ENCODE results near the gene CHAMP1.

The CHAMP1 gene

GRCh38 chr13:114269281-114269770 lies 45.0 kb upstream of the CHAMP1 start:
- H3K36me3 ChIP-seq (ENCODE audit: control insufficient read depth, insufficient read depth, low read length) = peaks cover 24% of the 10 kb centered on the region
- H3K4me3 ChIP-seq (replicated peaks; ENCODE audit: low read depth, low read length) = no peak overlapping the region
- no peaks in the 10 kb centered on the region for H3K27me3 ChIP-seq (replicated peaks; ENCODE audit: control insufficient read depth, insufficient read depth, low read length)
- DNase-seq (ENCODE audit: extremely low read depth, insufficient read length) = no peak
- no peak for TF ChIP-seq CTCF (IDR thresholded peaks at IDR 0.05; ENCODE audit: insufficient read depth, low read length, poor library complexity, severe bottlenecking)

- no peak for DNase-seq (ENCODE audit: extremely low read depth, insufficient read length)
- no peaks in the 10 kb centered on the region for H3K27me3 ChIP-seq (replicated peaks; ENCODE audit: control insufficient read depth, insufficient read depth, low read length)
- TF ChIP-seq CTCF (IDR thresholded peaks at IDR 0.05; ENCODE audit: insufficient read depth, low read length, poor library complexity, severe bottlenecking) = no peak
- peaks cover 15% of the 10 kb centered on the region for H3K36me3 ChIP-seq (ENCODE audit: control insufficient read depth, insufficient read depth, low read length)
- no peak overlapping the region for H3K4me3 ChIP-seq (replicated peaks; ENCODE audit: low read depth, low read length)
These were observed 41.3 kb upstream of the CHAMP1 start for GRCh38 chr13:114272977-114273376.

GRCh38 chr13:114275304-114275703 lies 39.0 kb upstream of the CHAMP1 start:
- H3K36me3 ChIP-seq (ENCODE audit: control insufficient read depth, insufficient read depth, low read length) = peaks cover 4% of the 10 kb centered on the region
- H3K27me3 ChIP-seq (replicated peaks; ENCODE audit: control insufficient read depth, insufficient read depth, low read length) = no peaks in the 10 kb centered on the region
- TF ChIP-seq CTCF (IDR thresholded peaks at IDR 0.05; ENCODE audit: insufficient read depth, low read length, poor library complexity, severe bottlenecking) = no peak
- DNase-seq (ENCODE audit: extremely low read depth, insufficient read length) = no peak
- H3K4me3 ChIP-seq (replicated peaks; ENCODE audit: low read depth, low read length) = no peak overlapping the region

DNA sequence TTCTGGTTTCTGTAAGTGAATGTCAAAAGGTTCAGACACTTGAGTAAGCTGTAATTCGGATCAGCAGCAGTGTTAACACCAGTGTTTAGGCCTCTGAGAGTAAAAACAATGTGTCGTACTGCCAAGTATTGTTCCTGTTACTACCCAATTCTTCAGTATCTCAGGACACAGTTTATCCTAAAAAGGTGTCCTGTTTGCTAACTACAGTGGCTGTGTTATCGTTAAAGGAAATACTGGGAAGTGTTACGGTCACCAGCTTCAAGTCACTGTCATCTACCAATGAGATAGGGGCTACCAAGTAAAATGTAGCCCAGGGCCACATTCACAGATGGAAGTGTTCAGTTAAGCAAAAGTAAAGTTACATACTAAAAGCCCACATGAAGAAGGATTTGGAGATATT lies 35.2 kb upstream of the CHAMP1 start:
- DNase-seq (ENCODE audit: extremely low read depth, insufficient read length) = no peak
- TF ChIP-seq CTCF (IDR thresholded peaks at IDR 0.05; ENCODE audit: insufficient read depth, low read length, poor library complexity, severe bottlenecking) = no peak
- Histone ChIP-seq H3K36me3 (ENCODE audit: control insufficient read depth, insufficient read depth, low read length) (no peaks in the 10 kb centered on the region; the same call in none of the 2 replicates), H3K4me3 (replicated peaks; ENCODE audit: low read depth, low read length) (no peak overlapping the region), H3K27me3 (replicated peaks; ENCODE audit: control insufficient read depth, insufficient read depth, low read length) (no peaks in the 10 kb centered on the region)

GRCh38 chr13:114279758-114280355 lies 34.4 kb upstream of the CHAMP1 start:
- no peak overlapping the region; the same call in 1 of the 2 replicates for H3K4me3 ChIP-seq (replicated peaks; ENCODE audit: low read depth, low read length)
- no peak for TF ChIP-seq CTCF (IDR thresholded peaks at IDR 0.05; ENCODE audit: insufficient read depth, low read length, poor library complexity, severe bottlenecking)

More at GRCh38 chr13:114279758-114280355, 34.4 kb upstream of the CHAMP1 start:
- DNase-seq (ENCODE audit: extremely low read depth, insufficient read length) = no peak
- Histone ChIP-seq H3K27me3 (replicated peaks; ENCODE audit: control insufficient read depth, insufficient read depth, low read length) (no peaks in the 10 kb centered on the region), H3K36me3 (ENCODE audit: control insufficient read depth, insufficient read depth, low read length) (no peaks in the 10 kb centered on the region; the same call in none of the 2 replicates)

Data from GM06990 (cell line).